GM23338 (cell line): ENCODE results near the gene BMP8B. TPM values are rescaled to one million over a fixed set of nuclear protein-coding genes. Genes with fewer than 3 reads are reported as not detected.

Experiments
- ATAC-seq: fragments of 200-7000 bp; cut with Tn5 transposase; 3 replicates; pipeline ENCODE4 v1.9.1; 2020
- DNase-seq: peaks from one replicate; pipeline ENCODE4 v3.0.0-alpha.2; 2015; ENCODE audit warnings: low spot score
- H2AFZ ChIP-seq: fragments of 200-600 bp; sonication (generic); 2 replicates; pipeline ENCODE4 v1.8.0; 2016; ENCODE audit warnings: antibody characterized with exemption, mild to moderate bottlenecking, moderate library complexity
- H3F3A ChIP-seq: fragments of 200-600 bp; sonication (generic); replicated peaks from 2 replicates; pipeline ENCODE4 v1.8.0; 2017; ENCODE audit warnings: antibody characterized with exemption, mixed run types, low read depth
- H3K27ac ChIP-seq: fragments of 200-600 bp; sonication (generic); 2 replicates; pipeline ENCODE4 v1.6.1; 2016; ENCODE audit warnings: low read depth
- H3K27me3 ChIP-seq: fragments of 200-600 bp; sonication (generic); 2 replicates; pipeline ENCODE4 v1.8.0; 2016; ENCODE audit warnings: mild to moderate bottlenecking, mixed run types, moderate library complexity; ENCODE audit not compliant: insufficient read depth
- H3K36me3 ChIP-seq: fragments of 200-600 bp; sonication (generic); 2 replicates; pipeline ENCODE4 v1.8.0; 2016; ENCODE audit warnings: mild to moderate bottlenecking; ENCODE audit not compliant: insufficient read depth
- H3K4me1 ChIP-seq: fragments of 200-600 bp; sonication (generic); 2 replicates; pipeline ENCODE4 v1.8.0; 2016; ENCODE audit warnings: mild to moderate bottlenecking, moderate library complexity; ENCODE audit not compliant: insufficient read depth
- H3K4me2 ChIP-seq: fragments of 200-600 bp; sonication (generic); 2 replicates; pipeline ENCODE4 v1.7.1; 2017; ENCODE audit warnings: mixed run types
- H3K4me3 ChIP-seq: fragments of 200-600 bp; sonication (generic); 2 replicates; pipeline ENCODE4 v1.6.1; 2016; ENCODE audit warnings: mixed run types
- H3K79me2 ChIP-seq: fragments of 200-600 bp; sonication (generic); replicated peaks from 2 replicates; pipeline ENCODE4 v1.8.0; 2017; ENCODE audit warnings: mild to moderate bottlenecking; ENCODE audit not compliant: insufficient read depth
- H3K9me2 ChIP-seq: fragments of 200-600 bp; sonication (generic); 2 replicates; pipeline ENCODE4 v1.8.0; 2017; ENCODE audit not compliant: insufficient read depth
- H4K20me1 ChIP-seq: fragments of 200-600 bp; sonication (generic); replicated peaks from 2 replicates; pipeline ENCODE4 v1.8.0; 2017; ENCODE audit warnings: mild to moderate bottlenecking; ENCODE audit not compliant: insufficient read depth
- H3K27ac Mint-ChIP-seq: 2 replicates; pipeline ENCODE4 v1.8.0; 2020; ENCODE audit warnings: inconsistent platforms, mild to moderate bottlenecking, moderate library complexity, mixed read lengths
- H3K27me3 Mint-ChIP-seq: 3 replicates; pipeline ENCODE4 v1.8.0; 2022; ENCODE audit warnings: low read depth, mild to moderate bottlenecking, moderate library complexity, mixed read lengths, inconsistent platforms; ENCODE audit not compliant: insufficient read depth, poor library complexity
- H3K36me3 Mint-ChIP-seq: 3 replicates; pipeline ENCODE4 v1.8.0; 2021; ENCODE audit warnings: low read depth, mild to moderate bottlenecking, inconsistent platforms, moderate library complexity, mixed read lengths
- H3K4me1 Mint-ChIP-seq: 3 replicates; pipeline ENCODE4 v1.8.0; 2020; ENCODE audit warnings: mild to moderate bottlenecking, inconsistent platforms, mixed read lengths
- H3K4me3 Mint-ChIP-seq: 3 replicates; pipeline ENCODE4 v1.8.0; 2021; ENCODE audit warnings: moderate library complexity, mild to moderate bottlenecking, inconsistent platforms, mixed read lengths
- H3K9me3 Mint-ChIP-seq: 3 replicates; pipeline ENCODE4 v1.8.0; 2020; ENCODE audit warnings: moderate library complexity, mild to moderate bottlenecking, inconsistent platforms, mixed read lengths
- CREB1 ChIP-seq: fragments of 250-450 bp; sonication (Bioruptor Pico); IDR thresholded peaks from 2 replicates; pipeline ENCODE4 v1.5.0; 2020; ENCODE audit warnings: low read depth, mild to moderate bottlenecking, moderate library complexity
- EZH2 ChIP-seq: fragments of 200-600 bp; sonication (generic); IDR thresholded peaks from one replicate; pipeline ENCODE4 v1.8.0; 2017; ENCODE audit warnings: antibody characterized with exemption, mild to moderate bottlenecking, low read depth; ENCODE audit not compliant: unreplicated experiment
- EZH2phosphoT487 ChIP-seq: fragments of 200-600 bp; sonication (generic); IDR thresholded peaks from one replicate; pipeline ENCODE4 v1.8.1; 2018; ENCODE audit warnings: antibody characterized with exemption; ENCODE audit not compliant: unreplicated experiment
- NANOG ChIP-seq: IDR thresholded peaks from 2 replicates; pipeline ENCODE4 v1.6.1; 2016; ENCODE audit warnings: antibody characterized with exemption, borderline replicate concordance
- POLR2AphosphoS5 ChIP-seq: IDR thresholded peaks from 2 replicates; pipeline ENCODE4 v1.6.1; 2016; ENCODE audit warnings: antibody characterized with exemption, low read depth
- ZNF114 ChIP-seq: fragments of 250-450 bp; sonication (Bioruptor Pico); IDR thresholded peaks from 2 replicates; pipeline ENCODE4 v1.5.0; 2020; ENCODE audit warnings: mild to moderate bottlenecking, moderate library complexity
- ZNF331 ChIP-seq: fragments of 250-450 bp; sonication (Bioruptor Pico); IDR thresholded peaks from 2 replicates; pipeline ENCODE4 v1.5.0; 2020; ENCODE audit warnings: low read depth, mild to moderate bottlenecking, moderate library complexity
- polyA plus RNA-seq: library from polyadenylated mRNA; unstranded; fragments of >200 nt; fragmentation: Nextera tagmentation; extraction: Ambion mirVana; gene quantifications from 2 replicates; pipeline ENCODE4 v1.2.1, GENCODE V29; 2016
- total RNA-seq: library from RNA; depleted of rRNA; stranded (reverse); fragments of >200 nt; shearing (Covaris generic); gene quantifications from 2 replicates; pipeline ENCODE4 v1.2.3, GENCODE V29; 2014
- TF ChIP-seq, protein P1 (sequence below): IDR thresholded peaks from one replicate; pipeline ENCODE4 v1.6.1; 2018; ENCODE audit warnings: antibody characterized with exemption; ENCODE audit not compliant: unreplicated experiment
- TF ChIP-seq, protein P2 (sequence below), 2 experiments: fragments of 200-600 bp in 1 of 2; sonication (generic) in 1 of 2; conservative IDR thresholded peaks; 2 replicates each; pipeline versions ENCODE4 v1.5.1 to v1.6.1; 2016 to 2017; ENCODE audit warnings: antibody characterized with exemption in 2 of 2, low read depth in 2 of 2, mild to moderate bottlenecking in 2 of 2, moderate library complexity in 1 of 2
- TF ChIP-seq, protein P3 (sequence below): IDR thresholded peaks from 2 replicates; pipeline ENCODE4 v1.6.1; 2016; ENCODE audit warnings: antibody characterized with exemption
- TF ChIP-seq, protein P4 (sequence below): fragments of 250-450 bp; sonication (Bioruptor Pico); IDR thresholded peaks from 2 replicates; pipeline ENCODE4 v1.5.0; 2020; ENCODE audit warnings: mild to moderate bottlenecking, moderate library complexity

BMP8B gene
- total and polyA plus RNA-seq, 2 experiments from 2014 or later, result 0.16 to 0.90 TPM

DNA sequence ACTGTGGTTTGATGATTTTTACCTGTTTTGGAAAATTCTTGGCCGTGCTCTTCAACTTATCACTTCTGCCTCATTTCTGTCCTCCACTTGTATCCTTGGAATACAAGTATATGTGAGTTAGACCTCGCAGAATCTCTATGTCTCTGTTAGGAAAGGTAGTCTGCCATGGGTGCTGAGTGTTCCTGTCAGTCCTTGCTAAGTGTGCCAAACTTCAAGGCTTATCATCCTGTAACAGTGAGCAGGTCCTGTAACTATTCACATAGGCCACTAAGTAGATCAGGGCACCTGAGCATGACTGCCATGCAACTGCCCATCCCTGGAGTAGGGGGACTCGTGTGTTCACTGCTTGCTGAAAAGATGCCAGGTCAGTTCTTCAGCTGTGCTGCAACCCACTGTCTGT lies 24.2 kb upstream of the BMP8B start:
- Histone ChIP-seq H3K79me2 (no peaks in the 10 kb centered on the region), H3K4me3 (no peak overlapping the region), H3K27ac (no peak overlapping the region), H2AFZ (no peak overlapping the region), H3K4me1 (no peaks in the 10 kb centered on the region), H4K20me1 (no peaks in the 10 kb centered on the region), H3K4me2 (no peak overlapping the region), H3F3A (no peaks in the 10 kb centered on the region), H3K36me3 (no peaks in the 10 kb centered on the region), H3K9me2 (no peaks in the 10 kb centered on the region), H3K27me3 (no peaks in the 10 kb centered on the region)
- Mint-ChIP-seq H3K4me3 (no peak overlapping the region), H3K4me1 (peaks cover 6% of the 10 kb centered on the region; the same call in 2 of the 3 replicates), H3K27ac (no peak overlapping the region), H3K27me3 (peaks cover 17% of the 10 kb centered on the region), H3K36me3 (no peaks in the 10 kb centered on the region; the same call in 2 of the 3 replicates), H3K9me3 (peaks cover 6% of the 10 kb centered on the region)
- ATAC-seq (no peak), DNase-seq (no peak)
- TF ChIP-seq ZNF114 (no peak), CREB1 (CRISPR knock-in tag) (no peak), ZNF331 (CRISPR knock-in tag) (no peak), EZH2 (no peak), EZH2phosphoT487 (no peak), POLR2AphosphoS5 (no peak), NANOG (no peak)
- TF ChIP-seq, protein P1, sequence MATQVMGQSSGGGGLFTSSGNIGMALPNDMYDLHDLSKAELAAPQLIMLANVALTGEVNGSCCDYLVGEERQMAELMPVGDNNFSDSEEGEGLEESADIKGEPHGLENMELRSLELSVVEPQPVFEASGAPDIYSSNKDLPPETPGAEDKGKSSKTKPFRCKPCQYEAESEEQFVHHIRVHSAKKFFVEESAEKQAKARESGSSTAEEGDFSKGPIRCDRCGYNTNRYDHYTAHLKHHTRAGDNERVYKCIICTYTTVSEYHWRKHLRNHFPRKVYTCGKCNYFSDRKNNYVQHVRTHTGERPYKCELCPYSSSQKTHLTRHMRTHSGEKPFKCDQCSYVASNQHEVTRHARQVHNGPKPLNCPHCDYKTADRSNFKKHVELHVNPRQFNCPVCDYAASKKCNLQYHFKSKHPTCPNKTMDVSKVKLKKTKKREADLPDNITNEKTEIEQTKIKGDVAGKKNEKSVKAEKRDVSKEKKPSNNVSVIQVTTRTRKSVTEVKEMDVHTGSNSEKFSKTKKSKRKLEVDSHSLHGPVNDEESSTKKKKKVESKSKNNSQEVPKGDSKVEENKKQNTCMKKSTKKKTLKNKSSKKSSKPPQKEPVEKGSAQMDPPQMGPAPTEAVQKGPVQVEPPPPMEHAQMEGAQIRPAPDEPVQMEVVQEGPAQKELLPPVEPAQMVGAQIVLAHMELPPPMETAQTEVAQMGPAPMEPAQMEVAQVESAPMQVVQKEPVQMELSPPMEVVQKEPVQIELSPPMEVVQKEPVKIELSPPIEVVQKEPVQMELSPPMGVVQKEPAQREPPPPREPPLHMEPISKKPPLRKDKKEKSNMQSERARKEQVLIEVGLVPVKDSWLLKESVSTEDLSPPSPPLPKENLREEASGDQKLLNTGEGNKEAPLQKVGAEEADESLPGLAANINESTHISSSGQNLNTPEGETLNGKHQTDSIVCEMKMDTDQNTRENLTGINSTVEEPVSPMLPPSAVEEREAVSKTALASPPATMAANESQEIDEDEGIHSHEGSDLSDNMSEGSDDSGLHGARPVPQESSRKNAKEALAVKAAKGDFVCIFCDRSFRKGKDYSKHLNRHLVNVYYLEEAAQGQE, result no peak
- TF ChIP-seq, protein P2, sequence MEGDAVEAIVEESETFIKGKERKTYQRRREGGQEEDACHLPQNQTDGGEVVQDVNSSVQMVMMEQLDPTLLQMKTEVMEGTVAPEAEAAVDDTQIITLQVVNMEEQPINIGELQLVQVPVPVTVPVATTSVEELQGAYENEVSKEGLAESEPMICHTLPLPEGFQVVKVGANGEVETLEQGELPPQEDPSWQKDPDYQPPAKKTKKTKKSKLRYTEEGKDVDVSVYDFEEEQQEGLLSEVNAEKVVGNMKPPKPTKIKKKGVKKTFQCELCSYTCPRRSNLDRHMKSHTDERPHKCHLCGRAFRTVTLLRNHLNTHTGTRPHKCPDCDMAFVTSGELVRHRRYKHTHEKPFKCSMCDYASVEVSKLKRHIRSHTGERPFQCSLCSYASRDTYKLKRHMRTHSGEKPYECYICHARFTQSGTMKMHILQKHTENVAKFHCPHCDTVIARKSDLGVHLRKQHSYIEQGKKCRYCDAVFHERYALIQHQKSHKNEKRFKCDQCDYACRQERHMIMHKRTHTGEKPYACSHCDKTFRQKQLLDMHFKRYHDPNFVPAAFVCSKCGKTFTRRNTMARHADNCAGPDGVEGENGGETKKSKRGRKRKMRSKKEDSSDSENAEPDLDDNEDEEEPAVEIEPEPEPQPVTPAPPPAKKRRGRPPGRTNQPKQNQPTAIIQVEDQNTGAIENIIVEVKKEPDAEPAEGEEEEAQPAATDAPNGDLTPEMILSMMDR (conservative IDR thresholded peaks at IDR 0.05; ENCODE audit: low read depth in 2 of 2), result no peak
- TF ChIP-seq, protein P3, sequence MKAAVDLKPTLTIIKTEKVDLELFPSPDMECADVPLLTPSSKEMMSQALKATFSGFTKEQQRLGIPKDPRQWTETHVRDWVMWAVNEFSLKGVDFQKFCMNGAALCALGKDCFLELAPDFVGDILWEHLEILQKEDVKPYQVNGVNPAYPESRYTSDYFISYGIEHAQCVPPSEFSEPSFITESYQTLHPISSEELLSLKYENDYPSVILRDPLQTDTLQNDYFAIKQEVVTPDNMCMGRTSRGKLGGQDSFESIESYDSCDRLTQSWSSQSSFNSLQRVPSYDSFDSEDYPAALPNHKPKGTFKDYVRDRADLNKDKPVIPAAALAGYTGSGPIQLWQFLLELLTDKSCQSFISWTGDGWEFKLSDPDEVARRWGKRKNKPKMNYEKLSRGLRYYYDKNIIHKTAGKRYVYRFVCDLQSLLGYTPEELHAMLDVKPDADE, result no peak
- TF ChIP-seq, protein P4, sequence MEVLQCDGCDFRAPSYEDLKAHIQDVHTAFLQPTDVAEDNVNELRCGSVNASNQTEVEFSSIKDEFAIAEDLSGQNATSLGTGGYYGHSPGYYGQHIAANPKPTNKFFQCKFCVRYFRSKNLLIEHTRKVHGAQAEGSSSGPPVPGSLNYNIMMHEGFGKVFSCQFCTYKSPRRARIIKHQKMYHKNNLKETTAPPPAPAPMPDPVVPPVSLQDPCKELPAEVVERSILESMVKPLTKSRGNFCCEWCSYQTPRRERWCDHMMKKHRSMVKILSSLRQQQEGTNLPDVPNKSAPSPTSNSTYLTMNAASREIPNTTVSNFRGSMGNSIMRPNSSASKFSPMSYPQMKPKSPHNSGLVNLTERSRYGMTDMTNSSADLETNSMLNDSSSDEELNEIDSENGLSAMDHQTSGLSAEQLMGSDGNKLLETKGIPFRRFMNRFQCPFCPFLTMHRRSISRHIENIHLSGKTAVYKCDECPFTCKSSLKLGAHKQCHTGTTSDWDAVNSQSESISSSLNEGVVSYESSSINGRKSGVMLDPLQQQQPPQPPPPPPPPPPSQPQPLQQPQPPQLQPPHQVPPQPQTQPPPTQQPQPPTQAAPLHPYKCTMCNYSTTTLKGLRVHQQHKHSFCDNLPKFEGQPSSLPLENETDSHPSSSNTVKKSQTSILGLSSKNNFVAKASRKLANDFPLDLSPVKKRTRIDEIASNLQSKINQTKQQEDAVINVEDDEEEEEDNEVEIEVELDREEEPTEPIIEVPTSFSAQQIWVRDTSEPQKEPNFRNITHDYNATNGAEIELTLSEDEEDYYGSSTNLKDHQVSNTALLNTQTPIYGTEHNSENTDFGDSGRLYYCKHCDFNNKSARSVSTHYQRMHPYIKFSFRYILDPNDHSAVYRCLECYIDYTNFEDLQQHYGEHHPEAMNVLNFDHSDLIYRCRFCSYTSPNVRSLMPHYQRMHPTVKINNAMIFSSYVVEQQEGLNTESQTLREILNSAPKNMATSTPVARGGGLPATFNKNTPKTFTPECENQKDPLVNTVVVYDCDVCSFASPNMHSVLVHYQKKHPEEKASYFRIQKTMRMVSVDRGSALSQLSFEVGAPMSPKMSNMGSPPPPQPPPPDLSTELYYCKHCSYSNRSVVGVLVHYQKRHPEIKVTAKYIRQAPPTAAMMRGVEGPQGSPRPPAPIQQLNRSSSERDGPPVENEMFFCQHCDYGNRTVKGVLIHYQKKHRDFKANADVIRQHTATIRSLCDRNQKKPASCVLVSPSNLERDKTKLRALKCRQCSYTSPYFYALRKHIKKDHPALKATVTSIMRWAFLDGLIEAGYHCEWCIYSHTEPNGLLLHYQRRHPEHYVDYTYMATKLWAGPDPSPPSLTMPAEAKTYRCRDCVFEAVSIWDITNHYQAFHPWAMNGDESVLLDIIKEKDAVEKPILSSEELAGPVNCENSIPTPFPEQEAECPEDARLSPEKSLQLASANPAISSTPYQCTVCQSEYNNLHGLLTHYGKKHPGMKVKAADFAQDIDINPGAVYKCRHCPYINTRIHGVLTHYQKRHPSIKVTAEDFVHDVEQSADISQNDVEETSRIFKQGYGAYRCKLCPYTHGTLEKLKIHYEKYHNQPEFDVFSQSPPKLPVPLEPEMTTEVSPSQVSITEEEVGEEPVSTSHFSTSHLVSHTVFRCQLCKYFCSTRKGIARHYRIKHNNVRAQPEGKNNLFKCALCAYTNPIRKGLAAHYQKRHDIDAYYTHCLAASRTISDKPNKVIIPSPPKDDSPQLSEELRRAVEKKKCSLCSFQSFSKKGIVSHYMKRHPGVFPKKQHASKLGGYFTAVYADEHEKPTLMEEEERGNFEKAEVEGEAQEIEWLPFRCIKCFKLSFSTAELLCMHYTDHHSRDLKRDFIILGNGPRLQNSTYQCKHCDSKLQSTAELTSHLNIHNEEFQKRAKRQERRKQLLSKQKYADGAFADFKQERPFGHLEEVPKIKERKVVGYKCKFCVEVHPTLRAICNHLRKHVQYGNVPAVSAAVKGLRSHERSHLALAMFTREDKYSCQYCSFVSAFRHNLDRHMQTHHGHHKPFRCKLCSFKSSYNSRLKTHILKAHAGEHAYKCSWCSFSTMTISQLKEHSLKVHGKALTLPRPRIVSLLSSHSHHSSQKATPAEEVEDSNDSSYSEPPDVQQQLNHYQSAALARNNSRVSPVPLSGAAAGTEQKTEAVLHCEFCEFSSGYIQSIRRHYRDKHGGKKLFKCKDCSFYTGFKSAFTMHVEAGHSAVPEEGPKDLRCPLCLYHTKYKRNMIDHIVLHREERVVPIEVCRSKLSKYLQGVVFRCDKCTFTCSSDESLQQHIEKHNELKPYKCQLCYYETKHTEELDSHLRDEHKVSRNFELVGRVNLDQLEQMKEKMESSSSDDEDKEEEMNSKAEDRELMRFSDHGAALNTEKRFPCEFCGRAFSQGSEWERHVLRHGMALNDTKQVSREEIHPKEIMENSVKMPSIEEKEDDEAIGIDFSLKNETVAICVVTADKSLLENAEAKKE (CRISPR knock-in tag), result no peak
